Breast epithelium (tissue), 3 donors: ENCODE data around the gene PDCL2.

ENCODE experiments used
- POLR2AphosphoS5 ChIP-seq, 3 donors: sonication (generic); formaldehyde crosslinking; IDR thresholded peaks; one replicate each; pipeline ENCODE4 v1.6.1; 2017; ENCODE audit warnings: antibody characterized with exemption in 3 of 3
- TF ChIP-seq, protein P1 (sequence below), 3 donors: fragments of 450-650 bp; IDR thresholded peaks; one replicate each; pipeline ENCODE4 v1.5.1; 2016 to 2017; ENCODE audit warnings: antibody characterized with exemption in 3 of 3, mild to moderate bottlenecking in 3 of 3, moderate library complexity in 3 of 3

DNA sequence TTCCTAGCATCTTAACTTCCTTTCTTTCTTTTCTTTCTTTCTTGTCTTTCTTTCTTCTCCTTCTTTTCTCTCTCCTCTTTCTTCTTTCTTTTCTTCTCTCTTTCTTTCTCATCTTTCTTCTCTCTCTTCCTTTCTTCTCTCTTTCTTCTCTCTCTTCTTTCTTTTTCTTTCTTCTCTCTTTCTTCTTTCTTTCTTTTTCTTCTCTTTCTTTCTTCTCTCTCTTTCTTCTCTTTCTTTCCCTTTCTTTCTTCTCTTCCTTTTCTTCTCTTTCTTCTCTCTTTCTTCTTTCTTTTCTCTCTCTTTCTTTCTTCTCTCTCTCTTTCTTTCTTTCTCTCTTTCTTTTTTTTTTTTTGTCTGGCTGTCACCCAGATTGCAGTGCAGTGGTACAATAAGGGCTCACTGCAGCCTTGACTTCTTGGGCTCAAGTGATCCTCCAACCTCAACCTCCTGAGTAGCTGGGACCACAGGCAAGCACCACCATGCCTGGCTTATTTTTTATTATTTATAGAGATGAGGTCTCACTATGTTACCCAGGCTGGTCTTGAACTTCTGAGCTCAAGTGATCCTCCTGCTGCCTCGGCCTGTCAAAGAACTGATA, 26.6 kb upstream of the PDCL2 start:
- no peak for TF ChIP-seq POLR2AphosphoS5 (IDR thresholded peaks at IDR 0.05)
- TF ChIP-seq, protein P1, sequence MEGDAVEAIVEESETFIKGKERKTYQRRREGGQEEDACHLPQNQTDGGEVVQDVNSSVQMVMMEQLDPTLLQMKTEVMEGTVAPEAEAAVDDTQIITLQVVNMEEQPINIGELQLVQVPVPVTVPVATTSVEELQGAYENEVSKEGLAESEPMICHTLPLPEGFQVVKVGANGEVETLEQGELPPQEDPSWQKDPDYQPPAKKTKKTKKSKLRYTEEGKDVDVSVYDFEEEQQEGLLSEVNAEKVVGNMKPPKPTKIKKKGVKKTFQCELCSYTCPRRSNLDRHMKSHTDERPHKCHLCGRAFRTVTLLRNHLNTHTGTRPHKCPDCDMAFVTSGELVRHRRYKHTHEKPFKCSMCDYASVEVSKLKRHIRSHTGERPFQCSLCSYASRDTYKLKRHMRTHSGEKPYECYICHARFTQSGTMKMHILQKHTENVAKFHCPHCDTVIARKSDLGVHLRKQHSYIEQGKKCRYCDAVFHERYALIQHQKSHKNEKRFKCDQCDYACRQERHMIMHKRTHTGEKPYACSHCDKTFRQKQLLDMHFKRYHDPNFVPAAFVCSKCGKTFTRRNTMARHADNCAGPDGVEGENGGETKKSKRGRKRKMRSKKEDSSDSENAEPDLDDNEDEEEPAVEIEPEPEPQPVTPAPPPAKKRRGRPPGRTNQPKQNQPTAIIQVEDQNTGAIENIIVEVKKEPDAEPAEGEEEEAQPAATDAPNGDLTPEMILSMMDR (IDR thresholded peaks at IDR 0.05): no peak
